ENCODE data around the gene ABCC9. TPM values are rescaled to one million over a fixed set of nuclear protein-coding genes. Genes with fewer than 3 reads are reported as not detected.

ABCC9 gene
- total and polyA plus RNA-seq, 2 donors (not counting 3 experiments of a cell fraction or from before 2014, with no cell fraction given): under 0.01 TPM; not detected in 1

- Histone ChIP-seq H3K27me3 (ENCODE audit: control insufficient read depth in 2 of 2, insufficient read depth in 2 of 2, low read length in 2 of 2) (no peaks in the 10 kb centered on the region), H3K9me3 (replicated peaks; ENCODE audit: control insufficient read depth, insufficient read depth, low read length) (no peaks in the 10 kb centered on the region), H3K4me1 (ENCODE audit: control insufficient read depth, extremely low read depth, insufficient read depth, low read length) (no peaks in the 10 kb centered on the region), H2AFZ (ENCODE audit: low read depth, low read length) (no peak overlapping the region), H3K79me2 (ENCODE audit: control insufficient read depth, insufficient read depth, low read length) (no peaks in the 10 kb centered on the region), H3K27ac (ENCODE audit: insufficient read depth, low read depth, low read length) (no peak overlapping the region), H3K36me3 (ENCODE audit: control insufficient read depth in 2 of 2, extremely low read depth in 1 of 2, insufficient read depth in 2 of 2, low read length in 2 of 2) (no peaks in the 10 kb centered on the region), H3K4me2 (ENCODE audit: insufficient read depth, low read length) (no peak overlapping the region), H3K4me3 (replicated peaks in 1 of 3; ENCODE audit: insufficient read depth in 1 of 3, low read depth in 1 of 3, low read length in 3 of 3) (no peak overlapping the region), H4K20me1 (replicated peaks; ENCODE audit: control insufficient read depth, extremely low read depth, insufficient read depth, low read length) (no peaks in the 10 kb centered on the region), H3K9me1 (replicated peaks; ENCODE audit: control insufficient read depth, extremely low read depth, insufficient read depth, low read length) (no peaks in the 10 kb centered on the region), H3K9ac (replicated peaks; ENCODE audit: extremely low read depth, insufficient read depth, low read length) (no peak overlapping the region)
- CTCF ChIA-PET: interaction anchor here (1.1 kb wide), 1 partner anchor 265 kb away, joined by 6 read pairs; no protein-coding TSS in a partner anchor
- dilution Hi-C loops (cut with MboI; ENCODE audit: extremely low pct_ligation_motif_present, low sequenced_read_pairs) (no loop called here), intact Hi-C loops (cut with micrococcal nuclease) (no loop called here)
- POLR2A ChIA-PET: no interaction called here
- BruUV-seq (replicated peaks): no TSS peak
- FAIRE-seq: no peak
- no peak for TF ChIP-seq POLR2AphosphoS5 (IDR thresholded peaks at IDR 0.05; ENCODE audit: insufficient read depth, low read depth, low read length)
- TF ChIP-seq POLR2A (IDR thresholded peaks at IDR 0.05; ENCODE audit: low read depth, low read length): no peak
- no peak for TF ChIP-seq FOS (IDR thresholded peaks at IDR 0.05; ENCODE audit: borderline replicate concordance, insufficient read depth, low read length)
- no peak for TF ChIP-seq JUN (IDR thresholded peaks at IDR 0.05; ENCODE audit: borderline replicate concordance, insufficient read depth, insufficient read length, low read depth)
- no peak for TF ChIP-seq GATA2 (IDR thresholded peaks at IDR 0.05; ENCODE audit: insufficient read depth, insufficient read length, low read depth, low read length)
- TF ChIP-seq EZH2 (IDR thresholded peaks at IDR 0.05; ENCODE audit: borderline replicate concordance, low read depth, low read length, severe bottlenecking): no peak
- no peak for TF ChIP-seq MYC (IDR thresholded peaks at IDR 0.05; ENCODE audit: low read depth, low read length)
- no peak for TF ChIP-seq MAX (IDR thresholded peaks at IDR 0.05; ENCODE audit: insufficient read depth, insufficient read length)
- TF ChIP-seq CTCF (IDR thresholded peaks at IDR 0.05; ENCODE audit: extremely low read depth in 1 of 2, insufficient read depth in 1 of 2, low read depth in 1 of 2, low read length in 2 of 2): no peak
- no peak for DNase-seq (ENCODE audit: low read depth, low spot score)
These were observed 21.6 kb upstream of the ABCC9 start for GRCh38 chr12:21962821-21963220.
